ENCODE measurements around the gene PDGFB.

Gene PDGFB

GRCh38 chr22:39194098-39194497, 50.7 kb downstream of the PDGFB start:
- no peak for DNase-seq

GRCh38 chr22:39188809-39189208, 56.0 kb downstream of the PDGFB start:
- no peak for DNase-seq

- DNase-seq: no peak
These were observed 59.2 kb downstream of the PDGFB start for GRCh38 chr22:39185601-39186012.

GRCh38 chr22:39184586-39185577, 59.9 kb downstream of the PDGFB start:
- no peak for DNase-seq

- DNase-seq: no peak
These were observed 60.7 kb downstream of the PDGFB start for GRCh38 chr22:39183991-39184585.

GRCh38 chr22:39182478-39183030, 62.2 kb downstream of the PDGFB start:
- no peak for DNase-seq

GRCh38 chr22:39181778-39182177, 63.0 kb downstream of the PDGFB start:
- no peak for DNase-seq

GRCh38 chr22:39181356-39181755, 63.4 kb downstream of the PDGFB start:
- no peak for DNase-seq

GRCh38 chr22:39179841-39180335, 64.9 kb downstream of the PDGFB start:
- DNase-seq: no peak

GRCh38 chr22:39179401-39179827, 65.4 kb downstream of the PDGFB start:
- DNase-seq: no peak

- no peak for DNase-seq
These were observed 66.3 kb downstream of the PDGFB start for GRCh38 chr22:39178206-39179111.

- DNase-seq: no peak
These were observed 67.0 kb downstream of the PDGFB start for GRCh38 chr22:39177791-39178190.

- DNase-seq: no peak
These were observed 67.4 kb downstream of the PDGFB start for GRCh38 chr22:39177456-39177775.

GRCh38 chr22:39176714-39177455, 67.9 kb downstream of the PDGFB start:
- DNase-seq: no peak

- DNase-seq: no peak
These were observed 68.6 kb downstream of the PDGFB start for GRCh38 chr22:39176143-39176713.

- no peak for DNase-seq
These were observed 69.2 kb downstream of the PDGFB start for GRCh38 chr22:39175353-39176142.

GRCh38 chr22:39174498-39175352, 70.1 kb downstream of the PDGFB start:
- no peak for DNase-seq

- DNase-seq: no peak
These were observed 70.8 kb downstream of the PDGFB start for GRCh38 chr22:39173787-39174497.
